T-helper 1 cell (primary cell): ENCODE results near the gene SMARCC2.
A peak's percentile ranks its signal among the peaks of the same experiment; 100 is the strongest.

Experiments used
- DNase-seq, 5 donors: peaks; one replicate each; pipeline ENCODE4 v3.0.0-alpha.2; 2012 to 2020

Gene SMARCC2

DNA sequence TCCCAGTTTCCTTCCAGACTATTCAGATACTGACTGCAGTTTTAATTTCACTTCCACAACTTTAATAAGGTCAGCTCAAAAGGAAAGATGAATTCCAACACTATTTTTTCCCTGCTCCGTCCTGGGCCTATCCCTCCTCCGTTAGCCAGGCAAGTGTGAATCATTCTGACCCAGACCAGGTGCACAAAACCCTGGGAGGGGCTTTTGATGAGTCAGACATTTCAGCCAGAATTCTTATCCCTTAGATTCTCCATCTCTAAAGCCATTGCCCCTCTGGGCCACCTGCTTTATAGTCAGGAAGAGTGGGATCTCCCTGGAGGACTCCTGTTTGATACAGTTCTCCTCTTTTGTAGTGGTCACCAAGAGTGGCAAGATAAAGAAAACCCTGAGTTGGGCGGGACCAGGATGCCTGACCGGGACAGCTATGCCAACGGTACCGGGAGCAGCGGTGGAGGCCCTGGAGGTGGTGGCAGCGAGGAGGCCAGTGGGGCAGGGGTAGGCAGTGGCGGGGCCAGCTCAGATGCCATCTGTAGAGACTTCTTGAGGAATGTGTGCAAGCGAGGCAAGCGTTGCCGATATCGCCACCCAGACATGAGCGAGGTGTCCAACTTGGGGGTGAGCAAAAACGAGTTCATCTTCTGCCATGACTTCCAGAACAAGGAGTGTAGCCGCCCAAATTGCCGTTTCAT lies 69.0 kb downstream of the SMARCC2 start:
- DNase-seq, result no peak

DNA sequence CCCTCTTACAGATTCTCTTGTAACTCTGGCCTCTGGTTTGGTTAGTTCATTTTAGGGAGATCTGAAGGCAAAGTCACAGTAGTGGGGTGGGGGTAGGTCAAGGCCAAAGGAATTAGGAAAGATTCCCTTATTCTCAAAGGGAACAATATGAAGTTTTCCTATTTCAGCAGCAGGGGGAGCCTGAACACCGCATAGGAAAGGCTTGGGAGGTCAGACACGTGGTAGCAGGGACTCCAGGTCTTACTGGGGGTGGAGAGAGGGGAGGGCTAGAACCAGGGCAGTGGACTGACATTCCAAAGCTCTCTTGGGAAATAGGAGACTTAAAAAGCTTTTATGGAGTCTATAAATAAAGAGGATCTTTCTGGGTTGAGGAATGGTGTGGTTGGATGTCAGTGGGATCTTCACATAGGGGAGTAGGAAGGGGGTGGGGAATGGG lies 69.9 kb downstream of the SMARCC2 start:
- peak in 4 of 5 donors; percentile 32 to 68 (median 49) for DNase-seq

DNA sequence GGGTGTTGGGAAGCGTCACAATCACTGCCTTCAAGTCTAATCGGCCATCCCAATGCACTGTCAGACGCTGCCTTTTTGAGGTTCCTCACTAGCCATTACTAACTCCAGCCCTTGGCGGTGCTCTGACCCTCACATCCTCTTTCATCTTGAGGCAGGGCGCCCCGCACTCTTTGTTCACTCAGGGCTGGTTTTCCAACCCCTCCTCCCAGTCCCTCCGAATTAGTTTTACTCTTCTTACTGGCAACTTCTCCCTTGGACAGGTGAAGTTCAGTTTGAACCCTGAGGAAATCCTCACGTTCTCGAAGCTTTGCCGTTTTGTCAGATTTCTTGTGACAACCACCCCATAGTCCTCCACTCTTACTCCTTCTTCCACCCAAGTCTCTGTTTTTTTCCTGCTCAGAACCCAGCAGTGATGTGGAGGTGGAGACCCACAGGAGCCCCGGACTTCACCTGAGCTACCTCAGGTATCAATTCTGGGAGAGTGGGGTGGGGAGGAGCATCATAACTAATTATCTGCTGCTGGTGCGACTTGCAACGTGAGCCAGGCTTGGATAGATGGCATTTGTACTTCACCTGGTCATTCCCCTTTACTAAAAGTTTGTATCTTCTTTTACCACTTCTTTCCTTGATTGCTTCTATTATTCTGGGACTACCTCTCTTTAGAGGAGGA lies 70.5 kb downstream of the SMARCC2 start:
- no peak for DNase-seq

DNA sequence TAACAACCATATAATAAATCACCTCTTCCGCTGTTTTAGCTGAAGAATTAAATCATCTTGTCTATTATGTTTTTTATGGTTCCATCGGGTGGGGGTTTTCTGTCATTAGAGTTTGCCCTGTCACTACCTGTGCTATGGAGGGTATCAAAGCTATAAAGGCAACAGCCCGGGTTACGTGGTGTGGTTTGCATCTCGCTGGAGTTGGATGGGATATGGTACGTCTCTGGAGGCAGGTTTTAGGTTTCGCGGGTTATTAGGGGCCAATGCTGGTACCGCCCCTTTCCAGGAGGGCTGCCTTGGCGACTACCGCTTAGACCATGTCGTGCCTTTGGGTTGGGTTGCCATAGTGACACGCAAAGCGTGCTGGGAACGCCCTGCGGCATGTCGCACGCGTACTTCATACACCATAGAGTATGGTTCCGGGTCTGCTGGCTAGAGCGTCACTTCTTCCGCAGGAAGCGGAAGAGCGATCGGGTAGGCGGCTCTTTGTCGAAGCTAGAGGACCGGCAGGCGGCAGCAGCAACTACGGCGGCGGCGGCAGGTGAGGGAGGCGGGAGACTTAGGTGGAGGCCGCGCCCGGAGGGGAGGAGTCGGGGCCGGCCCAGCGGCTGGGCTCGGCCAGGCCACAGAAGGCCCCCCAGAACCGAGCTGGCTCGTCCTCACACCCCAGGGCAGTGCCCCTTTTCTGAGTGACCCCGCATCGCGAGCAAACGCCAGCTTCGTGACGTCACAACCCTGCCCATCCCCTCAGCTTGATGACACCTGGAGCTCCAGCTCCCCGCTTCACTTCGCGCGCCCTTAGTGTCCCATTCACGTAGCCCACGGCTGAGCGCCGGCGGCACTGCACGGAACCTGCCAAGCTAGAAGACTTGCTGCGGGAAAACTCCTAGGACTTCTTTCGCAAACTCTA lies 71.2 kb downstream of the SMARCC2 start, which contains the start of gene ZC3H10:
TSS of gene ZC3H10 (plus strand) at position 489 of the 910 bp plus-strand sequence. CDS start 2,297 bp downstream, outside the sequence.
- DNase-seq, result peak; percentile 94 to 100 (median 96)

DNA sequence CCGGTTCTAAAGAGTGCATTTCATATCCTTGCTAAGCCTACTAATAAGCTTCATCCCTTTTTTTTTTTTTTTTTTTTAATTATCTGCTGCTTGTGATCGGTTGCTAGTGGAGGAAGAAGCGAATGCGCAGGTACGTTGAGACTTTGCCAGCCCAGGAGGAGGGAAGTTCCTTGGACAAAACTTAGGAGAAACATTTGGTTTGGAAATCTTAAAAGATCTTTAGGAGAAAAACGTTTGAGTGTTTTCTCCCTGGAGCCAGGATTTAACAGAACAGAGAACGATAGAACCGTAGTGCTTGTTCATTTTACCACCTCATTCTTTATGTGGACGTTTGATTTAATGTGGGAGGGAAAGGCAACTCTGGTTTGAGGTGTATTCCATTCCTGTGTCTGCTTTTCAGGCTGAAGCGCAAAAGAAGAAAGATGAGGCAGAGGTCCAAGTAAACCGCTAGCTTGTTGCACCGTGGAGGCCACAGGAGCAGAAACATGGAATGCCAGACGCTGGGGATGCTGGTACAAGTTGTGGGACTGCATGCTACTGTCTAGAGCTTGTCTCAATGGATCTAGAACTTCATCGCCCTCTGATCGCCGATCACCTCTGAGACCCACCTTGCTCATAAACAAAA lies 72.1 kb downstream of the SMARCC2 start:
- peak in 1 of 5 donors; percentile 15 for DNase-seq

DNA sequence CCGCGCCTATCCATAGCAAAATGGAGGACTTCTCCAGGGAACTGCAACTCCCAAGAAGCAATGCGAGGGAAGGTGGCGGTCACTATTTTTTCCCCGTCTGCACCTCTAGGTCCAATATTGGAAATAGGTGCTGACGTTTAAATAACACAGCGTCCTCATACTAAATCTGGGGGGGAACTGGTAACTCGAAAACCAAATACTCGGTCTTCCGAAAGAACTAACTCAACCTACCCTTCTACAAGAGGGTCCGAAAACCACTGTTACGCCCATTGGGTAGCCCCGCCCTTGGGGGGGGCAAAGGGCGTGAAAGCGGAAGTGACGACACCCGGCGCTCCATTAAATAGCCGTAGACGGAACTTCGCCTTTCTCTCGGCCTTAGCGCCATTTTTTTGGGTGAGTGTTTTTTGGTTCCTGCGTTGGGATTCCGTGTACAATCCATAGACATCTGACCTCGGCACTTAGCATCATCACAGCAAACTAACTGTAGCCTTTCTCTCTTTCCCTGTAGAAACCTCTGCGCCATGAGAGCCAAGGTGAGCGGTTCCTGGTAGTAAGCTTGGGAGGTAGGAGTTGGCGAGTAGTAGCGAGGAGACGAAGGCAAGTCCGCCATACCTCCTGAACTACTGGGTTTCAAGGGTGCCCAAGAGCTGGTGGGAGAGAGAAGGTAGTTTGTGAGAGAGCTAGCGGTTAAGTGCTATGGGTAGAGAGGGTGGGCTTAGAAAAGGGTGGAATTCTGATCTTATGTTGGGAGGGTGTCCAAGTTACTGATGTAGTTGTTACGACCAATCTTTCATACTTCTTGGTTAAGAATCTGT lies 72.8 kb downstream of the SMARCC2 start, which contains the start of gene RPL41:
TSS of gene RPL41 (plus strand) at position 367 of the 815 bp plus-strand sequence.
- DNase-seq, result peak; percentile 77 to 95 (median 85)

DNA sequence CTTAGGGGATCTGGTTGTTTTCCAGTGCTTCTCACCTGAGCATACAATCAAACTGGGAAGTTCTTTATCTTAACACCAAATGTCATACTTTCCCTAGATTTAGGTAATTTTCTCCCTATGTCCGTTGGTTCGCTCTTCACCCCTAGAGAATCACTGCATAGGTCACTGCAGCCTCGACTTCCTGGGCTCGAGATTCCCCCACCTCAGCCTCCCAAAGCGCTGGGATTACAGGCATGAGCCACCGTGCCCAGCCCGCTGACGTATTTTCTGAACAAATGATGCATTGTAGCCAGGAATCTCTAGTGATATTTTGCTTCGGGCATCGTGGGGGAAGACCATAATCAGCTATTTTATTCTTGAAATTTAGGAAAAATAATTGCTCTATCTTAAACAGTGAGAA lies 74.0 kb downstream of the SMARCC2 start:
- DNase-seq, result no peak

DNA sequence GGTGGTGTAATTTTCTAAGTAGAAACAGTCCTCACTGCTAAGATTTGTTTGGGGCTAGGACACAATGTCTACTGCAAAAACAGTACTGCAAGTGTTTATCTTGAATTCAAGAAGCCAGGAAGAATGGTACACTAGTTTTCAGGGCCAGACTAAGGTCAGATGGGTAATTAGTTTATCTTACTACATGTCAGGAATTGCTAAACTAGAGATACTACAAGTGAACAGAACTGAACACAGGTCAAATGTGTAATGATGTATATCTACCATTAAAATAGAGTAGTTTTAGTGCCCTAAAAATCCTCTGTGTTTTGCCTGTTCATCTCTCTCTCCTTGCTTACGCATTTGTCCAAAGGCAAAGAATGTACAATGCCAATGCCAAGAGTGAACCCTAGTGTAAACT lies 75.2 kb downstream of the SMARCC2 start:
- no peak for DNase-seq
